22Rv1 (cell line): Measurements from ENCODE around the gene CDKAL1.

Experiments used
- CTCF ChIP-seq: fragments of 450-650 bp; IDR thresholded peaks from 2 replicates; pipeline ENCODE4 v1.5.1; 2017; ENCODE audit warnings: mild to moderate bottlenecking
- ZFX ChIP-seq: fragments of 450-650 bp; IDR thresholded peaks from 2 replicates; pipeline ENCODE4 v1.6.1; 2017; ENCODE audit warnings: antibody characterized with exemption, borderline replicate concordance

DNA sequence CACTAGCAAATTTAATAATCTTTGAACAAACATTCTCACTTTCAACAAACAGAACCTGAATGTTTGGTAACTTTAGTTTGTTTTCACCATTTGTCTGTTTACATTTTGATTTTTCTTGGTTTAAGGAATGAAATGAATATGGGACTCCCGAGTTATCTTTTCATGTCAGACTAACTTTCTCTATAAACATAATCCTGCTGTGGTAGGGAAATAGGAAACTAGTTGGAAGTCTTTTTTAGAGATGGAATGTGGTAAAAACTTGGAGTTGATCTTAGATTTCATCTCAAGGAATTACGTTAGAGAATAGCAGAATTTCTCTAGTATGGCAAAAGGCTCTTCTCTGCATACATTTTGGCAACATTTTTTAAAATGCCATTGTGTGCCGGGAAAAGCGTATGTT lies 206.5 kb downstream of the CDKAL1 start:
- TF ChIP-seq CTCF = no peak
- no peak for TF ChIP-seq ZFX
